B cell (primary cell): ENCODE data around the gene MAP2K7. TPM values are rescaled to one million over a fixed set of nuclear protein-coding genes. Genes with fewer than 3 reads are reported as not detected.

Source experiments
- polyA plus RNA-seq: library from polyadenylated mRNA; depleted of rRNA; stranded (reverse); fragments of >200 nt; gene quantifications from 2 replicates; pipeline ENCODE4 v1.2.3, GENCODE V29; 2012
- total RNA-seq, 2 donors: library from RNA; stranded (reverse); fragments of 120-200 nt in 1 of 2; gene quantifications; 1 replicate in 1 of 2; 2 replicates in 1 of 2; pipeline versions ENCODE4 v1.2.3 to v1.2.4, GENCODE V29; 2013 to 2022

MAP2K7 gene
- total and polyA plus RNA-seq, 2 donors (not counting 1 experiment from before 2014, with no cell fraction given) = 56.0 to 71.9 TPM

Other genes starting within 250 kb of the MAP2K7 start
- gene RETN, start 234.8 kb upstream of the MAP2K7 start, total RNA-seq = not detected in 2 replicates
- not detected in 2 replicates for gene RETN, start 234.8 kb upstream of the MAP2K7 start, polyA plus RNA-seq
- gene MCEMP1, start 226.8 kb upstream of the MAP2K7 start, total RNA-seq = not detected in 2 replicates
- gene MCEMP1, start 226.8 kb upstream of the MAP2K7 start, polyA plus RNA-seq = 0.57 and 1.6 TPM in 2 replicates
- 61.2 and 61.5 TPM in 2 replicates for gene TRAPPC5, start 223.0 kb upstream of the MAP2K7 start, total RNA-seq
- 42.0 and 64.9 TPM in 2 replicates for gene TRAPPC5, start 223.0 kb upstream of the MAP2K7 start, polyA plus RNA-seq
- gene FCER2, start 201.7 kb upstream of the MAP2K7 start, total RNA-seq = 16.3 and 17.1 TPM in 2 replicates
- gene FCER2, start 201.7 kb upstream of the MAP2K7 start, polyA plus RNA-seq = 419 and 497 TPM in 2 replicates
- not detected in 2 replicates for gene CLEC4G, start 171.8 kb upstream of the MAP2K7 start, total RNA-seq
- 0.58 and 1.3 TPM in 2 replicates for gene CLEC4G, start 171.8 kb upstream of the MAP2K7 start, polyA plus RNA-seq
- not detected in 2 replicates for gene CD209, start 156.3 kb upstream of the MAP2K7 start, total RNA-seq
- 0.10 TPM in 1 of 2 replicates, not detected in the other for gene CD209, start 156.3 kb upstream of the MAP2K7 start, polyA plus RNA-seq
- 0.52 TPM in 1 of 2 replicates, not detected in the other for gene CLEC4M, start 140.6 kb upstream of the MAP2K7 start, total RNA-seq
- gene CLEC4M, start 140.6 kb upstream of the MAP2K7 start, polyA plus RNA-seq = 0.10 TPM in 1 of 2 replicates, not detected in the other
- 11.2 and 11.8 TPM in 2 replicates for gene EVI5L, start 73.7 kb upstream of the MAP2K7 start, total RNA-seq
- gene EVI5L, start 73.7 kb upstream of the MAP2K7 start, polyA plus RNA-seq = 6.1 and 7.9 TPM in 2 replicates
- not detected in 2 replicates for gene PRR36, start 29.5 kb upstream of the MAP2K7 start, total RNA-seq
- gene PRR36, start 29.5 kb upstream of the MAP2K7 start, polyA plus RNA-seq = 0.01 and 0.04 TPM in 2 replicates
- gene LRRC8E, start 15.4 kb upstream of the MAP2K7 start, total RNA-seq = not detected in 2 replicates
- gene LRRC8E, start 15.4 kb upstream of the MAP2K7 start, polyA plus RNA-seq = not detected in 2 replicates
- 0.22 TPM in 1 of 2 replicates, not detected in the other for gene TGFBR3L, start 11.0 kb downstream of the MAP2K7 start, total RNA-seq
- gene TGFBR3L, start 11.0 kb downstream of the MAP2K7 start, polyA plus RNA-seq = 0.21 and 0.22 TPM in 2 replicates
- 19.3 and 19.9 TPM in 2 replicates for gene SNAPC2, start 16.5 kb downstream of the MAP2K7 start, total RNA-seq
- 19.5 and 21.7 TPM in 2 replicates for gene SNAPC2, start 16.5 kb downstream of the MAP2K7 start, polyA plus RNA-seq
- not detected in 2 replicates for gene CTXN1, start 22.3 kb downstream of the MAP2K7 start, total RNA-seq
- gene CTXN1, start 22.3 kb downstream of the MAP2K7 start, polyA plus RNA-seq = not detected in 2 replicates
- gene TIMM44, start 39.8 kb downstream of the MAP2K7 start, total RNA-seq = 62.1 and 66.5 TPM in 2 replicates
- gene TIMM44, start 39.8 kb downstream of the MAP2K7 start, polyA plus RNA-seq = 48.9 and 72.2 TPM in 2 replicates
- gene ELAVL1, start 101.8 kb downstream of the MAP2K7 start, total RNA-seq = 58.3 and 63.5 TPM in 2 replicates
- 20.1 and 21.8 TPM in 2 replicates for gene ELAVL1, start 101.8 kb downstream of the MAP2K7 start, polyA plus RNA-seq
- gene CCL25, start 148.9 kb downstream of the MAP2K7 start, total RNA-seq = not detected in 2 replicates
- gene CCL25, start 148.9 kb downstream of the MAP2K7 start, polyA plus RNA-seq = 0.28 TPM in 1 of 2 replicates, not detected in the other
- gene FBN3, start 245.7 kb downstream of the MAP2K7 start, total RNA-seq = not detected in 2 replicates
- gene FBN3, start 245.7 kb downstream of the MAP2K7 start, polyA plus RNA-seq = not detected in 2 replicates